Mesendoderm (in vitro differentiated cells): ENCODE data around the gene PASK.

Experiments
- DNase-seq: peaks from one replicate; pipeline ENCODE4 v3.0.0; 2013
- H2AK5ac ChIP-seq: 2 replicates; pipeline ENCODE4 v1.6.1; 2013; ENCODE audit warnings: low read length, inconsistent platforms
- H2BK120ac ChIP-seq: 2 replicates; pipeline ENCODE4 v1.6.1; 2013; ENCODE audit warnings: low read depth, mild to moderate bottlenecking, low read length, moderate library complexity, mixed read lengths
- H2BK15ac ChIP-seq: replicated peaks from 2 replicates; pipeline ENCODE4 v1.6.1; 2013; ENCODE audit warnings: low read depth, mild to moderate bottlenecking, moderate library complexity
- H2BK5ac ChIP-seq: 2 replicates; pipeline ENCODE4 v1.6.1; 2013; ENCODE audit warnings: low read length, inconsistent platforms
- H3K18ac ChIP-seq: 2 replicates; pipeline ENCODE4 v1.6.1; 2013; ENCODE audit warnings: mild to moderate bottlenecking, low read length, mixed read lengths
- H3K23ac ChIP-seq: one replicate; pipeline ENCODE4 v1.6.1; 2013; ENCODE audit warnings: low read length
- H3K27ac ChIP-seq: 2 replicates; pipeline ENCODE4 v1.5.1; 2013; ENCODE audit warnings: low read depth, mild to moderate bottlenecking, inconsistent platforms, low read length, moderate library complexity
- H3K27me3 ChIP-seq: 2 replicates; pipeline ENCODE4 v1.6.1; 2013; ENCODE audit warnings: low read length, control low read depth, mild to moderate bottlenecking, inconsistent platforms; ENCODE audit not compliant: insufficient read depth, poor library complexity
- H3K36me3 ChIP-seq: 2 replicates; pipeline ENCODE4 v1.6.1; 2013; ENCODE audit warnings: low read length, inconsistent platforms; ENCODE audit not compliant: control insufficient read depth, insufficient read depth
- H3K4ac ChIP-seq: one replicate; pipeline ENCODE4 v1.6.1; 2013; ENCODE audit warnings: low read depth, mild to moderate bottlenecking, low read length, moderate library complexity
- H3K4me1 ChIP-seq: 2 replicates; pipeline ENCODE4 v1.6.1; 2013; ENCODE audit warnings: low read depth, low read length, inconsistent platforms; ENCODE audit not compliant: control insufficient read depth
- H3K4me2 ChIP-seq: 2 replicates; pipeline ENCODE4 v1.6.1; 2013; ENCODE audit warnings: low read length
- H3K4me3 ChIP-seq: 2 replicates; pipeline ENCODE4 v1.5.1; 2013; ENCODE audit warnings: mild to moderate bottlenecking, low read length
- H3K56ac ChIP-seq: one replicate; pipeline ENCODE4 v1.6.1; 2013; ENCODE audit warnings: low read length
- H3K79me1 ChIP-seq: 2 replicates; pipeline ENCODE4 v1.6.1; 2013; ENCODE audit warnings: low read length, inconsistent platforms
- H3K79me2 ChIP-seq: 2 replicates; pipeline ENCODE4 v1.6.1; 2013; ENCODE audit warnings: mild to moderate bottlenecking, low read length; ENCODE audit not compliant: control insufficient read depth, insufficient read depth
- H3K9ac ChIP-seq: 2 replicates; pipeline ENCODE4 v1.6.1; 2013; ENCODE audit warnings: low read length, inconsistent platforms
- H4K5ac ChIP-seq: one replicate; pipeline ENCODE4 v1.6.1; 2013; ENCODE audit warnings: low read length
- H4K8ac ChIP-seq: one replicate; pipeline ENCODE4 v1.6.1; 2013; ENCODE audit warnings: low read depth, mild to moderate bottlenecking, control low read depth, low read length, moderate library complexity
- WGBS: extraction: QIAGEN DNeasy Blood & Tissue Kit; methylation state at CpG from one replicate; pipeline ENCODE4 v1.1.7; 2013; ENCODE audit warnings: low lambda C conversion rate, missing lambda C conversion rate; ENCODE audit not compliant: insufficient coverage; ENCODE audit errors: extremely low coverage; 5-methylcytosine and 5-hydroxymethylcytosine counted together

Gene PASK

GRCh38 chr2:241135737-241136136 lies 13.5 kb downstream of the PASK start:
- no peak overlapping the region for H3K56ac ChIP-seq
- no peaks in the 10 kb centered on the region for H3K27me3 ChIP-seq
- H3K27ac ChIP-seq: no peak overlapping the region
- WGBS: no CpG with 5 or more reads among the region's 9 CpGs
- H4K5ac ChIP-seq: no peak overlapping the region
- no peak overlapping the region for H3K18ac ChIP-seq
- no peak overlapping the region for H3K4ac ChIP-seq
- H3K23ac ChIP-seq: no peak overlapping the region
- no peak overlapping the region for H3K4me3 ChIP-seq
- no peak overlapping the region for H2BK120ac ChIP-seq
- no peak overlapping the region for H4K8ac ChIP-seq
- H3K4me1 ChIP-seq: no peaks in the 10 kb centered on the region
- no peak for DNase-seq
- H3K9ac ChIP-seq: no peak overlapping the region
- H3K36me3 ChIP-seq: peaks cover 3% of the 10 kb centered on the region
- no peak overlapping the region for H2BK5ac ChIP-seq
- H3K4me2 ChIP-seq: no peak overlapping the region
- no peak overlapping the region for H2BK15ac ChIP-seq
- H3K79me1 ChIP-seq: no peaks in the 10 kb centered on the region
- H2AK5ac ChIP-seq: no peak overlapping the region
- no peaks in the 10 kb centered on the region for H3K79me2 ChIP-seq

GRCh38 chr2:241134711-241135110 lies 14.6 kb downstream of the PASK start:
- H3K27me3 ChIP-seq: no peaks in the 10 kb centered on the region
- no peak for DNase-seq
- H4K5ac ChIP-seq: no peak overlapping the region
- H4K8ac ChIP-seq: no peak overlapping the region
- H3K4ac ChIP-seq: no peak overlapping the region
- no peak overlapping the region for H3K27ac ChIP-seq
- no peaks in the 10 kb centered on the region for H3K79me2 ChIP-seq
- no peak overlapping the region for H3K18ac ChIP-seq
- H3K23ac ChIP-seq: no peak overlapping the region
- no peak overlapping the region for H3K4me3 ChIP-seq
- H2BK120ac ChIP-seq: no peak overlapping the region
- no peak overlapping the region for H3K4me2 ChIP-seq
- no peak overlapping the region for H3K9ac ChIP-seq
- H2BK15ac ChIP-seq: no peak overlapping the region
- no peak overlapping the region for H3K56ac ChIP-seq
- H2BK5ac ChIP-seq: no peak overlapping the region
- peaks cover 3% of the 10 kb centered on the region for H3K36me3 ChIP-seq
- no peak overlapping the region for H2AK5ac ChIP-seq
- H3K4me1 ChIP-seq: no peaks in the 10 kb centered on the region
- H3K79me1 ChIP-seq: no peaks in the 10 kb centered on the region
- no CpG with 5 or more reads among the region's 7 CpGs for WGBS

- no peak overlapping the region for H2AK5ac ChIP-seq
- H3K4me3 ChIP-seq: no peak overlapping the region
- DNase-seq: no peak
- no peak overlapping the region for H3K4ac ChIP-seq
- no peaks in the 10 kb centered on the region for H3K27me3 ChIP-seq
- peaks cover 3% of the 10 kb centered on the region for H3K36me3 ChIP-seq
- H2BK15ac ChIP-seq: no peak overlapping the region
- no peak overlapping the region for H4K8ac ChIP-seq
- no peak overlapping the region for H2BK120ac ChIP-seq
- no peak overlapping the region for H3K27ac ChIP-seq
- no peaks in the 10 kb centered on the region for H3K4me1 ChIP-seq
- H3K18ac ChIP-seq: no peak overlapping the region
- no peak overlapping the region for H3K9ac ChIP-seq
- no peak overlapping the region for H3K4me2 ChIP-seq
- no peaks in the 10 kb centered on the region for H3K79me2 ChIP-seq
- H3K56ac ChIP-seq: no peak overlapping the region
- WGBS: no CpG with 5 or more reads among the region's 10 CpGs
- H3K79me1 ChIP-seq: no peaks in the 10 kb centered on the region
- H2BK5ac ChIP-seq: no peak overlapping the region
- H3K23ac ChIP-seq: no peak overlapping the region
- H4K5ac ChIP-seq: no peak overlapping the region
Measured at GRCh38 chr2:241133436-241133820, 15.8 kb downstream of the PASK start.

- Histone ChIP-seq H3K27me3 (no peaks in the 10 kb centered on the region), H3K9ac (no peak overlapping the region), H3K4ac (no peak overlapping the region), H3K36me3 (peaks cover 3% of the 10 kb centered on the region), H3K79me2 (no peaks in the 10 kb centered on the region), H3K4me1 (no peaks in the 10 kb centered on the region), H2AK5ac (no peak overlapping the region), H2BK5ac (no peak overlapping the region), H3K79me1 (no peaks in the 10 kb centered on the region), H2BK15ac (no peak overlapping the region), H3K23ac (no peak overlapping the region), H4K8ac (no peak overlapping the region), H3K4me3 (no peak overlapping the region), H3K56ac (no peak overlapping the region), H2BK120ac (no peak overlapping the region), H4K5ac (no peak overlapping the region), H3K4me2 (no peak overlapping the region), H3K27ac (no peak overlapping the region), H3K18ac (no peak overlapping the region)
- WGBS: no CpG with 5 or more reads among the region's 14 CpGs
- DNase-seq: no peak
Measured at GRCh38 chr2:241132538-241133435, 16.5 kb downstream of the PASK start.

GRCh38 chr2:241131531-241131930 lies 17.7 kb downstream of the PASK start:
- Histone ChIP-seq H4K5ac (no peak overlapping the region), H3K36me3 (peaks cover 4% of the 10 kb centered on the region)
- no CpG with 5 or more reads among the region's 7 CpGs for WGBS

GRCh38 chr2:241130316-241130715 lies 19.0 kb downstream of the PASK start:
- Histone ChIP-seq H2AK5ac (no peak overlapping the region), H3K9ac (no peak overlapping the region), H3K79me1 (no peaks in the 10 kb centered on the region), H3K18ac (no peak overlapping the region), H2BK5ac (no peak overlapping the region), H3K23ac (no peak overlapping the region), H3K4me1 (no peaks in the 10 kb centered on the region), H2BK120ac (no peak overlapping the region), H3K56ac (no peak overlapping the region), H3K4me2 (no peak overlapping the region), H3K27me3 (no peaks in the 10 kb centered on the region), H4K8ac (no peak overlapping the region), H3K36me3 (peaks cover 3% of the 10 kb centered on the region), H2BK15ac (no peak overlapping the region), H3K79me2 (no peaks in the 10 kb centered on the region), H3K27ac (no peak overlapping the region), H4K5ac (no peak overlapping the region), H3K4ac (no peak overlapping the region), H3K4me3 (no peak overlapping the region)
- DNase-seq: no peak
- no CpG with 5 or more reads among the region's 16 CpGs for WGBS

More at GRCh38 chr2:241131531-241131930, 17.7 kb downstream of the PASK start:
- H3K56ac ChIP-seq: no peak overlapping the region
- no peak overlapping the region for H4K8ac ChIP-seq
- no peak overlapping the region for H3K18ac ChIP-seq
- no peak overlapping the region for H2BK120ac ChIP-seq
- H3K79me2 ChIP-seq: no peaks in the 10 kb centered on the region
- H2BK5ac ChIP-seq: no peak overlapping the region
- H2AK5ac ChIP-seq: no peak overlapping the region
- no peaks in the 10 kb centered on the region for H3K79me1 ChIP-seq
- H3K4ac ChIP-seq: no peak overlapping the region
- H3K9ac ChIP-seq: no peak overlapping the region
- no peak for DNase-seq
- H3K23ac ChIP-seq: no peak overlapping the region
- H2BK15ac ChIP-seq: no peak overlapping the region
- H3K4me1 ChIP-seq: no peaks in the 10 kb centered on the region
- no peak overlapping the region for H3K4me3 ChIP-seq
- H3K27ac ChIP-seq: no peak overlapping the region
- H3K4me2 ChIP-seq: no peak overlapping the region
- no peaks in the 10 kb centered on the region for H3K27me3 ChIP-seq
